Breast epithelium (tissue), 3 donors: ENCODE measurements around the gene ADA.

Experiments
- CTCF ChIP-seq, 3 donors: fragments of 450-650 bp; IDR thresholded peaks; one replicate each; pipeline ENCODE4 v1.5.1; 2016 to 2017; ENCODE audit warnings: antibody characterized with exemption in 3 of 3, mild to moderate bottlenecking in 3 of 3, moderate library complexity in 3 of 3
- POLR2AphosphoS5 ChIP-seq, 3 donors: sonication (generic); formaldehyde crosslinking; IDR thresholded peaks; one replicate each; pipeline ENCODE4 v1.6.1; 2017; ENCODE audit warnings: antibody characterized with exemption in 3 of 3

- TF ChIP-seq CTCF (IDR thresholded peaks at IDR 0.05) = no peak
- TF ChIP-seq POLR2AphosphoS5 (IDR thresholded peaks at IDR 0.05) = no peak
These were observed 42.4 kb downstream of the ADA start for GRCh38 chr20:44609006-44609515.
